Measurements from ENCODE around the gene MED26. TPM values are rescaled to one million over a fixed set of nuclear protein-coding genes. Genes with fewer than 3 reads are reported as not detected.
"Not testable (repeated sequence)": the region's sequence is repeated elsewhere in the genome, so short reads cannot be mapped to it uniquely, and the experiment has no call there.

MED26 gene
- total RNA-seq, 1 donor from 2014 or later: 11.3 TPM

GRCh38 chr19:16671652-16672274 is 43.8 kb upstream of the MED26 start:
- no peaks in the 10 kb centered on the region for H3K9me3 ChIP-seq
- no peaks in the 10 kb centered on the region for H3K4me1 ChIP-seq
- no peak for DNase-seq (ENCODE audit: extremely low spot score in 2 of 2)
- TF ChIP-seq POLR2AphosphoS5 (IDR thresholded peaks at IDR 0.05; ENCODE audit: insufficient read depth in 1 of 2, low read depth in 1 of 2): no peak
- TF ChIP-seq POLR2A (IDR thresholded peaks at IDR 0.05): no peak
- TF ChIP-seq CTCF (IDR thresholded peaks at IDR 0.05): no peak
- H3K27me3 ChIP-seq: no peaks in the 10 kb centered on the region
- H3K27ac ChIP-seq: no peak overlapping the region
- intact Hi-C loops (cut with DNase I): no loop called here
- no peak overlapping the region for H3K4me3 ChIP-seq
- no peaks in the 10 kb centered on the region for H3K36me3 ChIP-seq

GRCh38 chr19:16670291-16670690 is 42.3 kb upstream of the MED26 start:
- Histone ChIP-seq H3K4me3 (no peak overlapping the region), H3K9me3 (no peaks in the 10 kb centered on the region), H3K27ac (no peak overlapping the region), H3K36me3 (no peaks in the 10 kb centered on the region), H3K4me1 (no peaks in the 10 kb centered on the region), H3K27me3 (no peaks in the 10 kb centered on the region)
- TF ChIP-seq CTCF (IDR thresholded peaks at IDR 0.05) (no peak), POLR2A (IDR thresholded peaks at IDR 0.05) (no peak), POLR2AphosphoS5 (IDR thresholded peaks at IDR 0.05; ENCODE audit: insufficient read depth in 1 of 2, low read depth in 1 of 2) (no peak)
- DNase-seq (ENCODE audit: extremely low spot score in 2 of 2): no peak
- intact Hi-C loops (cut with DNase I): no loop called here

GRCh38 chr19:16668702-16669101 is 40.7 kb upstream of the MED26 start:
- H3K9me3 ChIP-seq; intact Hi-C loops (cut with DNase I); H3K4me1 ChIP-seq; H3K36me3 ChIP-seq; DNase-seq (ENCODE audit: extremely low spot score in 2 of 2); H3K4me3 ChIP-seq; H3K27me3 ChIP-seq; H3K27ac ChIP-seq: not testable (repeated sequence)

GRCh38 chr19:16668176-16668575 is 40.2 kb upstream of the MED26 start:
- no peaks in the 10 kb centered on the region for H3K9me3 ChIP-seq
- no peak overlapping the region for H3K4me3 ChIP-seq
- H3K4me1 ChIP-seq: no peaks in the 10 kb centered on the region
- DNase-seq (ENCODE audit: extremely low spot score in 2 of 2): no peak
- TF ChIP-seq POLR2AphosphoS5 (IDR thresholded peaks at IDR 0.05; ENCODE audit: insufficient read depth in 1 of 2, low read depth in 1 of 2) (no peak), POLR2A (IDR thresholded peaks at IDR 0.05) (no peak), CTCF (IDR thresholded peaks at IDR 0.05) (no peak)
- intact Hi-C loops (cut with DNase I): no loop called here
- H3K36me3 ChIP-seq: no peaks in the 10 kb centered on the region
- H3K27ac ChIP-seq: no peak overlapping the region
- H3K27me3 ChIP-seq: no peaks in the 10 kb centered on the region

- no peaks in the 10 kb centered on the region for H3K27me3 ChIP-seq
- TF ChIP-seq POLR2A (IDR thresholded peaks at IDR 0.05): no peak
- no peak for TF ChIP-seq CTCF (IDR thresholded peaks at IDR 0.05)
- no peak for TF ChIP-seq POLR2AphosphoS5 (IDR thresholded peaks at IDR 0.05; ENCODE audit: insufficient read depth in 1 of 2, low read depth in 1 of 2)
- intact Hi-C loops (cut with DNase I): no loop called here
- DNase-seq (ENCODE audit: extremely low spot score in 2 of 2): no peak
- peaks cover 38% of the 10 kb centered on the region for H3K4me1 ChIP-seq
- H3K27ac ChIP-seq: peak overlapping the region; percentile 36
- no peaks in the 10 kb centered on the region for H3K36me3 ChIP-seq
- peak overlapping the region; percentile 59 to 93 for H3K4me3 ChIP-seq
- no peaks in the 10 kb centered on the region for H3K9me3 ChIP-seq
These were observed 33.6 kb upstream of the MED26 start for GRCh38 chr19:16661480-16662034.

Measured in vagina (tissue), 2 donors.